Neural cell (in vitro differentiated cells): ENCODE results near the gene NOM1. TPM values are rescaled to one million over a fixed set of nuclear protein-coding genes. Genes with fewer than 3 reads are reported as not detected.

ENCODE experiments used
- H2AFZ ChIP-seq: fragments of 200-600, 300-800 bp; sonication (generic), shearing (Covaris generic); 2 replicates; pipeline ENCODE4 v1.6.0; 2014; ENCODE audit warnings: low read depth, mild to moderate bottlenecking, antibody characterized with exemption, low read length, moderate library complexity
- H3F3A ChIP-seq: fragments of 200-600 bp; shearing (Covaris generic); 2 replicates; pipeline ENCODE4 v1.6.1; 2016; ENCODE audit warnings: mild to moderate bottlenecking, moderate library complexity, mixed read lengths, antibody characterized with exemption, low read length; ENCODE audit not compliant: insufficient read depth, poor library complexity, severe bottlenecking
- H3K27ac ChIP-seq: fragments of 200-600, 300-800 bp; sonication (generic), shearing (Covaris generic); 2 replicates; pipeline ENCODE4 v1.5.1; 2014; ENCODE audit warnings: mild to moderate bottlenecking, low read length, moderate library complexity
- H3K27me3 ChIP-seq: fragments of 300-800, 200-600 bp; sonication (generic), shearing (Covaris generic); 2 replicates; pipeline ENCODE4 v1.6.0; 2014; ENCODE audit warnings: mild to moderate bottlenecking, low read depth, low read length, moderate library complexity; ENCODE audit not compliant: insufficient read depth
- H3K36me3 ChIP-seq: fragments of 300-800, 200-600 bp; sonication (generic), shearing (Covaris generic); 2 replicates; pipeline ENCODE4 v1.5.1; 2014; ENCODE audit warnings: mild to moderate bottlenecking, antibody characterized with exemption, low read length, moderate library complexity; ENCODE audit not compliant: insufficient read depth
- H3K4me2 ChIP-seq: fragments of 300-800, 200-600 bp; sonication (generic), shearing (Covaris generic); 2 replicates; pipeline ENCODE4 v1.6.0; 2014; ENCODE audit warnings: mild to moderate bottlenecking, low read length
- H3K4me3 ChIP-seq: fragments of 300-800, 200-600 bp; sonication (generic), shearing (Covaris generic); 2 replicates; pipeline ENCODE4 v1.5.1; 2014; ENCODE audit warnings: mild to moderate bottlenecking, low read length, moderate library complexity
- H3K79me2 ChIP-seq: fragments of 200-600 bp; shearing (Covaris generic); replicated peaks from 2 replicates; pipeline ENCODE4 v1.6.0; 2014; ENCODE audit warnings: mild to moderate bottlenecking, low read length, moderate library complexity; ENCODE audit not compliant: insufficient read depth
- H3K9ac ChIP-seq: fragments of 300-800, 200-600 bp; sonication (generic), shearing (Covaris generic); 2 replicates; pipeline ENCODE4 v1.6.1; 2016; ENCODE audit warnings: mild to moderate bottlenecking, low read length, mixed read lengths
- H3K9me2 ChIP-seq: fragments of 200-600 bp; shearing (Covaris generic); 2 replicates; pipeline ENCODE4 v1.6.1; 2016; ENCODE audit warnings: mild to moderate bottlenecking, low read length, mixed read lengths; ENCODE audit not compliant: insufficient read depth
- H3K9me3 ChIP-seq: fragments of 200-600, 300-800 bp; sonication (generic), shearing (Covaris generic); 2 replicates; pipeline ENCODE4 v1.6.1; 2016; ENCODE audit warnings: mild to moderate bottlenecking, mixed run types, low read length, moderate library complexity, mixed read lengths
- H4K20me1 ChIP-seq: fragments of 200-600 bp; shearing (Covaris generic); 2 replicates; pipeline ENCODE4 v1.6.1; 2016; ENCODE audit warnings: mild to moderate bottlenecking, mixed run types; ENCODE audit not compliant: insufficient read depth
- EP300 ChIP-seq: fragments of 450-650 bp; conservative IDR thresholded peaks from 2 replicates; pipeline ENCODE4 v1.6.1; 2014; ENCODE audit warnings: antibody characterized with exemption, mild to moderate bottlenecking, moderate library complexity; ENCODE audit not compliant: poor library complexity, severe bottlenecking
- EZH2 ChIP-seq: fragments of 200-600, 300-800 bp; shearing (Covaris generic), sonication (generic); IDR thresholded peaks from 2 replicates; pipeline ENCODE4 v1.6.1; 2014; ENCODE audit warnings: antibody characterized with exemption, low read length, borderline replicate concordance, mild to moderate bottlenecking; ENCODE audit not compliant: insufficient read depth, poor library complexity, severe bottlenecking
- MXI1 ChIP-seq: fragments of 450-650 bp; conservative IDR thresholded peaks from 2 replicates; pipeline ENCODE4 v1.6.1; 2014; ENCODE audit warnings: antibody characterized with exemption, mild to moderate bottlenecking; ENCODE audit not compliant: poor library complexity, severe bottlenecking
- POLR2AphosphoS5 ChIP-seq: IDR thresholded peaks from 2 replicates; pipeline ENCODE4 v1.6.1; 2012
- RAD21 ChIP-seq: fragments of 450-650 bp; conservative IDR thresholded peaks from 2 replicates; pipeline ENCODE4 v1.6.1; 2014; ENCODE audit warnings: antibody characterized with exemption, mild to moderate bottlenecking, moderate library complexity
- SMC3 ChIP-seq: fragments of 450-650 bp; conservative IDR thresholded peaks from 2 replicates; pipeline ENCODE4 v1.6.1; 2014; ENCODE audit warnings: antibody characterized with exemption, mild to moderate bottlenecking, moderate library complexity; ENCODE audit not compliant: poor library complexity
- TAF1 ChIP-seq: IDR thresholded peaks from 2 replicates; pipeline ENCODE4 v1.6.1; 2012; ENCODE audit warnings: low read depth
- polyA plus RNA-seq: library from polyadenylated mRNA; depleted of rRNA; stranded (reverse); fragments of >200 nt; gene quantifications from 2 replicates; pipeline ENCODE4 v1.2.3, GENCODE V29; 2014
- TF ChIP-seq, protein P1 (sequence below): IDR thresholded peaks from 2 replicates; pipeline ENCODE4 v1.6.1; 2012; ENCODE audit warnings: borderline replicate concordance
- TF ChIP-seq, protein P2 (sequence below): fragments of 450-650 bp; IDR thresholded peaks from 2 replicates; pipeline ENCODE4 v1.5.1; 2014; ENCODE audit warnings: antibody characterized with exemption, mild to moderate bottlenecking, moderate library complexity; ENCODE audit not compliant: poor library complexity, severe bottlenecking

Gene NOM1
- polyA plus RNA-seq, 1 donor from 2014 or later: 22.5 TPM

GRCh38 chr7:156956727-156957126 lies 7.2 kb downstream of the NOM1 start:
- TF ChIP-seq RAD21 (no peak), MXI1 (no peak), SMC3 (no peak)
- H2AFZ ChIP-seq: no peak overlapping the region
- H3K9me3 ChIP-seq: no peaks in the 10 kb centered on the region
- no peaks in the 10 kb centered on the region for H4K20me1 ChIP-seq
- H3K4me3 ChIP-seq: no peak overlapping the region
- H3K27me3 ChIP-seq: no peaks in the 10 kb centered on the region
- H3K27ac ChIP-seq: no peak overlapping the region
- H3F3A ChIP-seq: no peaks in the 10 kb centered on the region
- H3K36me3 ChIP-seq: no peaks in the 10 kb centered on the region
- H3K79me2 ChIP-seq: peaks cover 8% of the 10 kb centered on the region
- no peaks in the 10 kb centered on the region for H3K9me2 ChIP-seq
- H3K9ac ChIP-seq: no peak overlapping the region
- H3K4me2 ChIP-seq: no peak overlapping the region

- H3K9me2 ChIP-seq: no peaks in the 10 kb centered on the region
- TF ChIP-seq, protein P1, sequence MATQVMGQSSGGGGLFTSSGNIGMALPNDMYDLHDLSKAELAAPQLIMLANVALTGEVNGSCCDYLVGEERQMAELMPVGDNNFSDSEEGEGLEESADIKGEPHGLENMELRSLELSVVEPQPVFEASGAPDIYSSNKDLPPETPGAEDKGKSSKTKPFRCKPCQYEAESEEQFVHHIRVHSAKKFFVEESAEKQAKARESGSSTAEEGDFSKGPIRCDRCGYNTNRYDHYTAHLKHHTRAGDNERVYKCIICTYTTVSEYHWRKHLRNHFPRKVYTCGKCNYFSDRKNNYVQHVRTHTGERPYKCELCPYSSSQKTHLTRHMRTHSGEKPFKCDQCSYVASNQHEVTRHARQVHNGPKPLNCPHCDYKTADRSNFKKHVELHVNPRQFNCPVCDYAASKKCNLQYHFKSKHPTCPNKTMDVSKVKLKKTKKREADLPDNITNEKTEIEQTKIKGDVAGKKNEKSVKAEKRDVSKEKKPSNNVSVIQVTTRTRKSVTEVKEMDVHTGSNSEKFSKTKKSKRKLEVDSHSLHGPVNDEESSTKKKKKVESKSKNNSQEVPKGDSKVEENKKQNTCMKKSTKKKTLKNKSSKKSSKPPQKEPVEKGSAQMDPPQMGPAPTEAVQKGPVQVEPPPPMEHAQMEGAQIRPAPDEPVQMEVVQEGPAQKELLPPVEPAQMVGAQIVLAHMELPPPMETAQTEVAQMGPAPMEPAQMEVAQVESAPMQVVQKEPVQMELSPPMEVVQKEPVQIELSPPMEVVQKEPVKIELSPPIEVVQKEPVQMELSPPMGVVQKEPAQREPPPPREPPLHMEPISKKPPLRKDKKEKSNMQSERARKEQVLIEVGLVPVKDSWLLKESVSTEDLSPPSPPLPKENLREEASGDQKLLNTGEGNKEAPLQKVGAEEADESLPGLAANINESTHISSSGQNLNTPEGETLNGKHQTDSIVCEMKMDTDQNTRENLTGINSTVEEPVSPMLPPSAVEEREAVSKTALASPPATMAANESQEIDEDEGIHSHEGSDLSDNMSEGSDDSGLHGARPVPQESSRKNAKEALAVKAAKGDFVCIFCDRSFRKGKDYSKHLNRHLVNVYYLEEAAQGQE: no peak
- H4K20me1 ChIP-seq: no peaks in the 10 kb centered on the region
- H3K27ac ChIP-seq: no peak overlapping the region
- no peaks in the 10 kb centered on the region for H3K27me3 ChIP-seq
- no peak overlapping the region for H3K9ac ChIP-seq
- H3F3A ChIP-seq: no peaks in the 10 kb centered on the region
- no peaks in the 10 kb centered on the region for H3K36me3 ChIP-seq
- no peaks in the 10 kb centered on the region for H3K79me2 ChIP-seq
- no peak overlapping the region for H3K4me3 ChIP-seq
- H3K9me3 ChIP-seq: no peaks in the 10 kb centered on the region
- H2AFZ ChIP-seq: no peak overlapping the region
- H3K4me2 ChIP-seq: no peak overlapping the region
Observed at GRCh38 chr7:156962145-156962544, 12.6 kb downstream of the NOM1 start.

DNA sequence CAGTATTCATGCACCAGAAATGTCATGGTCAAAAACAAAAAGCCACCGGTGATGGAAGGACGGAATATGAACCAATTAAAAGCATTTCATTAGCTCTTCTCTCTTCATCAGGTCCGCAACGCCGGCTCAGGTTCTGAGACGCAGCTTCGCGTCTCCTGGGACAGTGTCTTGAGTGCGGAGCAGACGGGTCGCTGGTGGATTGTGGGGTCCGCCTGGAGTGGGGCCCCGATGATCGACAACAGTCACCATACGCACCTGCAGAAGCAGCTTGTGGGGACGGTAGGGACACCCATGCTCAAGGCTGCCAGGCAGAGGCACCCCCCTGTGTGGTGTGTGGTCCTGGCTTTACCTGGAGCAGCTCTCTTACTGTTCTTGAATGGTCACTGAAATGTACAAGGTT lies 13.4 kb downstream of the NOM1 start:
- Histone ChIP-seq H3K27me3 (no peaks in the 10 kb centered on the region), H4K20me1 (no peaks in the 10 kb centered on the region), H3K4me3 (no peak overlapping the region), H3K79me2 (no peaks in the 10 kb centered on the region), H3K9ac (no peak overlapping the region), H3K9me3 (no peaks in the 10 kb centered on the region), H3K4me2 (no peak overlapping the region), H3K27ac (no peak overlapping the region), H2AFZ (no peak overlapping the region), H3F3A (no peaks in the 10 kb centered on the region), H3K36me3 (no peaks in the 10 kb centered on the region), H3K9me2 (no peaks in the 10 kb centered on the region)
- no peak for TF ChIP-seq MXI1
- TF ChIP-seq SMC3: no peak
- no peak for TF ChIP-seq RAD21
- no peak for TF ChIP-seq EZH2
- TF ChIP-seq TAF1: no peak
- TF ChIP-seq, protein P2, sequence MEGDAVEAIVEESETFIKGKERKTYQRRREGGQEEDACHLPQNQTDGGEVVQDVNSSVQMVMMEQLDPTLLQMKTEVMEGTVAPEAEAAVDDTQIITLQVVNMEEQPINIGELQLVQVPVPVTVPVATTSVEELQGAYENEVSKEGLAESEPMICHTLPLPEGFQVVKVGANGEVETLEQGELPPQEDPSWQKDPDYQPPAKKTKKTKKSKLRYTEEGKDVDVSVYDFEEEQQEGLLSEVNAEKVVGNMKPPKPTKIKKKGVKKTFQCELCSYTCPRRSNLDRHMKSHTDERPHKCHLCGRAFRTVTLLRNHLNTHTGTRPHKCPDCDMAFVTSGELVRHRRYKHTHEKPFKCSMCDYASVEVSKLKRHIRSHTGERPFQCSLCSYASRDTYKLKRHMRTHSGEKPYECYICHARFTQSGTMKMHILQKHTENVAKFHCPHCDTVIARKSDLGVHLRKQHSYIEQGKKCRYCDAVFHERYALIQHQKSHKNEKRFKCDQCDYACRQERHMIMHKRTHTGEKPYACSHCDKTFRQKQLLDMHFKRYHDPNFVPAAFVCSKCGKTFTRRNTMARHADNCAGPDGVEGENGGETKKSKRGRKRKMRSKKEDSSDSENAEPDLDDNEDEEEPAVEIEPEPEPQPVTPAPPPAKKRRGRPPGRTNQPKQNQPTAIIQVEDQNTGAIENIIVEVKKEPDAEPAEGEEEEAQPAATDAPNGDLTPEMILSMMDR: no peak
- no peak for TF ChIP-seq POLR2AphosphoS5
- no peak for TF ChIP-seq EP300
- TF ChIP-seq, protein P1: no peak
